GM12878 (cell line): ENCODE data around the gene CACNA2D3. TPM values are rescaled to one million over a fixed set of nuclear protein-coding genes. Genes with fewer than 3 reads are reported as not detected.

ENCODE experiments used
- ATAC-seq: fragments of 200-7000 bp; cut with Tn5 transposase; 3 replicates; pipeline ENCODE4 v1.9.1; 2020; ENCODE audit warnings: mild to moderate bottlenecking, moderate library complexity
- BruUV-seq: library from RNA; stranded (reverse); fragments of 400-500 nt; replicated peaks from 2 replicates; lab custom pipeline; 2021; lab: Mats Ljungman, UMichigan
- CTCF ChIA-PET: fragments of 300-600 bp; sonication (Branson Sonifier 250); formaldehyde crosslinking; extraction: SDS; loops from one replicate; lab custom pipeline; 2021; ENCODE audit warnings: inconsistent platforms; lab: Yijun Ruan, JAX
- POLR2A ChIA-PET: fragments of 350-600 bp; formaldehyde crosslinking; extraction: SDS; loops from one replicate; lab custom pipeline; 2021; ENCODE audit warnings: inconsistent platforms; lab: Charles Lee
- RAD21 ChIA-PET: fragments of 300-600 bp; sonication (Branson Sonifier 250); formaldehyde crosslinking; loops from one replicate; lab custom pipeline; 2023; ENCODE audit warnings: antibody characterized with exemption; ENCODE audit not compliant: unreplicated experiment; lab: Charles Lee
- SMC1A ChIA-PET: fragments of 300-600 bp; sonication (Branson Sonifier 250); formaldehyde crosslinking; loops from one replicate; lab custom pipeline; 2023; ENCODE audit not compliant: unreplicated experiment, uncharacterized antibody; lab: Charles Lee
- DNase-seq: peaks from one replicate; pipeline ENCODE4 v3.0.0-alpha.2; 2011; ENCODE audit warnings: low read depth, low spot score
- FAIRE-seq: peaks from 3 replicates; lab custom pipeline; 2011; peaks lifted over from hg19 to GRCh38; lab: Jason Lieb, UNC
- H2AFZ ChIP-seq: 2 replicates; pipeline ENCODE4 v1.6.0; 2011; ENCODE audit warnings: low read depth, low read length, control low read depth; ENCODE audit not compliant: control insufficient read depth
- H3K27ac ChIP-seq: 2 replicates; pipeline ENCODE4 v1.5.1; 2011; ENCODE audit warnings: control low read depth; ENCODE audit not compliant: control insufficient read depth, insufficient read depth
- H3K27me3 ChIP-seq, 2 experiments: replicated peaks in 1 of 2; 2 replicates each; pipeline versions ENCODE4 v1.6.0 to v1.6.1; 2011; ENCODE audit warnings: low read length in 1 of 2; ENCODE audit not compliant: control insufficient read depth in 2 of 2, insufficient read depth in 2 of 2
- H3K36me3 ChIP-seq, 2 experiments: 2 replicates each; pipeline ENCODE4 v1.5.1; 2011; ENCODE audit warnings: low read length in 1 of 2; ENCODE audit not compliant: control insufficient read depth in 2 of 2, insufficient read depth in 2 of 2
- H3K4me1 ChIP-seq: 2 replicates; pipeline ENCODE4 v1.6.1; 2011; ENCODE audit warnings: mild to moderate bottlenecking, low read length, moderate library complexity, mixed read lengths; ENCODE audit not compliant: control insufficient read depth, insufficient read depth
- H3K4me2 ChIP-seq: 2 replicates; pipeline ENCODE4 v1.6.0; 2011; ENCODE audit warnings: control low read depth; ENCODE audit not compliant: control insufficient read depth, insufficient read depth
- H3K4me3 ChIP-seq: fragments of 200-600 bp; sonication (generic); 2 replicates; pipeline ENCODE4 v1.5.1; 2016
- H3K79me2 ChIP-seq: 2 replicates; pipeline ENCODE4 v1.6.0; 2011; ENCODE audit warnings: low read length; ENCODE audit not compliant: control insufficient read depth, insufficient read depth
- H3K9ac ChIP-seq: 2 replicates; pipeline ENCODE4 v1.8.0; 2011; ENCODE audit warnings: low read length, control low read depth, mixed read lengths; ENCODE audit not compliant: control insufficient read depth, insufficient read depth
- H3K9me3 ChIP-seq: replicated peaks from 3 replicates; pipeline ENCODE4 v1.5.1; 2011; ENCODE audit warnings: mild to moderate bottlenecking, low read length; ENCODE audit not compliant: control insufficient read depth, insufficient read depth
- H4K20me1 ChIP-seq: 2 replicates; pipeline ENCODE4 v1.6.0; 2011; ENCODE audit not compliant: control insufficient read depth, insufficient read depth
- BCL3 ChIP-seq: IDR thresholded peaks from 2 replicates; pipeline ENCODE4 v1.6.1; 2011; ENCODE audit warnings: borderline replicate concordance, low read depth, mild to moderate bottlenecking, moderate library complexity, low read length; ENCODE audit not compliant: insufficient read depth, poor library complexity, severe bottlenecking
- BCLAF1 ChIP-seq: fragments of 450-650 bp; IDR thresholded peaks from 2 replicates; pipeline ENCODE4 v1.6.1; 2017; ENCODE audit warnings: antibody characterized with exemption, mild to moderate bottlenecking, moderate library complexity
- CBX5 ChIP-seq: sonication (generic); IDR thresholded peaks from 2 replicates; pipeline ENCODE4 v1.6.1; 2016; ENCODE audit warnings: low read depth, moderate library complexity, mild to moderate bottlenecking, inconsistent platforms
- CHD1 ChIP-seq: IDR thresholded peaks from 2 replicates; pipeline ENCODE4 v1.6.1; 2012; ENCODE audit warnings: low read depth, low read length, improper control_type of control experiment
- E2F8 ChIP-seq: fragments of 450-650 bp; IDR thresholded peaks from 2 replicates; pipeline ENCODE4 v1.6.1; 2018; ENCODE audit warnings: mild to moderate bottlenecking, low read depth, moderate library complexity; ENCODE audit not compliant: partially characterized antibody
- E4F1 ChIP-seq: fragments of 450-650 bp; IDR thresholded peaks from 2 replicates; pipeline ENCODE4 v1.6.1; 2018; ENCODE audit warnings: borderline replicate concordance, mild to moderate bottlenecking; ENCODE audit not compliant: partially characterized antibody
- LARP7 ChIP-seq: fragments of 450-650 bp; IDR thresholded peaks from 2 replicates; pipeline ENCODE4 v1.6.1; 2017; ENCODE audit warnings: mild to moderate bottlenecking
- TCF3 ChIP-seq: IDR thresholded peaks from 2 replicates; pipeline ENCODE4 v1.6.1; 2012; ENCODE audit warnings: low read depth, mild to moderate bottlenecking, low read length, borderline replicate concordance; ENCODE audit not compliant: insufficient read depth
- TCF7 ChIP-seq: IDR thresholded peaks from 2 replicates; pipeline ENCODE4 v1.6.1; 2014; ENCODE audit warnings: antibody characterized with exemption, borderline replicate concordance
- USF2 ChIP-seq: IDR thresholded peaks from 2 replicates; pipeline ENCODE4 v1.6.1; 2011; ENCODE audit warnings: low read depth, low read length, improper control_type of control experiment, borderline replicate concordance
- ZNF24 ChIP-seq: fragments of 450-650 bp; IDR thresholded peaks from 2 replicates; pipeline ENCODE4 v1.6.1; 2017; ENCODE audit warnings: antibody characterized with exemption, mild to moderate bottlenecking
- ZNF274 ChIP-seq: IDR thresholded peaks from one replicate; pipeline ENCODE4 v1.8.0; 2011; ENCODE audit not compliant: insufficient read length, insufficient read depth
- WGBS: methylation state at CpG from one replicate; pipeline ENCODE4 v1.1.6; 2016; ENCODE audit warnings: low lambda C conversion rate; ENCODE audit not compliant: insufficient replicate concordance, insufficient coverage; ENCODE audit errors: missing lambda C conversion rate; 5-methylcytosine and 5-hydroxymethylcytosine counted together
- in situ Hi-C: fragments of 300-500 bp; cut with MboI; formaldehyde crosslinking; loops from 9 replicates; pipeline ENCODE4 v1.14.3; 2018; ENCODE audit warnings: mixed read lengths
- intact Hi-C: fragments of 100-400 bp; cut with micrococcal nuclease; formaldehyde crosslinking; loops from one replicate; pipeline ENCODE4 v1.14.2; 2022; ENCODE audit not compliant: unreplicated experiment
- polyA plus RNA-seq, 11 experiments: library from polyadenylated mRNA; depleted of rRNA in 4 of 11; unstranded in 6 of 11; stranded (reverse) in 5 of 11; fragments of >200 nt; fragmentation: Nextera tagmentation in 4 of 11; fragmentation: Illumina TruSeq in 1 of 11; extraction: Ambion mirVana in 4 of 11; extraction: Trizol in 1 of 11; gene quantifications; 1 replicate in 1 of 11; 2 replicates in 10 of 11; pipeline versions ENCODE4 v1.2.1 to v1.2.3, GENCODE V29; 2011 to 2016; ENCODE audit warnings: inconsistent platforms in 2 of 11, missing spikeins in 2 of 11, low read depth in 1 of 11
- total RNA-seq, 4 experiments: library from RNA; depleted of rRNA in 3 of 4; stranded (reverse); fragments of >200 nt in 3 of 4; fragmentation: Illumina TruSeq in 1 of 4; extraction: Trizol in 1 of 4; gene quantifications; 2 replicates each; pipeline versions ENCODE4 v1.2.1 to v1.2.3, GENCODE V29; 2013 to 2021

CACNA2D3 gene
- total and polyA plus RNA-seq, 10 of the 15 experiments (the other 5 are each of a cell fraction or from before 2014, with no cell fraction given) = not detected

- 25% methylated on average over 9 of the region's 9 CpGs for WGBS
- no peaks in the 10 kb centered on the region for H3K79me2 ChIP-seq
- TF ChIP-seq TCF7 (no peak), ZNF24 (no peak), LARP7 (no peak), E2F8 (no peak), ZNF274 (no peak), CBX5 (no peak), BCLAF1 (no peak), E4F1 (no peak), BCL3 (no peak), TCF3 (no peak), CHD1 (no peak), USF2 (no peak)
These were observed 739.1 kb downstream of the CACNA2D3 start for GRCh38 chr3:54861248-54862067.

More at GRCh38 chr3:54861248-54862067, 739.1 kb downstream of the CACNA2D3 start:
- Histone ChIP-seq H3K27me3 (no peaks in the 10 kb centered on the region; a peak in 1 of 4 replicates), H3K4me3 (no peak overlapping the region), H2AFZ (no peak overlapping the region), H4K20me1 (no peaks in the 10 kb centered on the region), H3K9me3 (no peaks in the 10 kb centered on the region), H3K4me2 (no peak overlapping the region), H3K4me1 (no peaks in the 10 kb centered on the region), H3K9ac (no peak overlapping the region), H3K27ac (no peak overlapping the region), H3K36me3 (no peaks in the 10 kb centered on the region)
- ChIA-PET CTCF (interaction anchor here (0.6 to 1.0 kb wide), 2 partner anchors 8 to 1402 kb away, joined by 3 read pairs; no protein-coding TSS in a partner anchor), RAD21 (no interaction called here), POLR2A (no interaction called here), SMC1A (no interaction called here)
- ATAC-seq = no peak
- DNase-seq = no peak
- in situ Hi-C loops = no loop called here
- intact Hi-C loops = no loop called here
- BruUV-seq = no TSS peak
- FAIRE-seq = no peak
